Inflammatory macrophage (primary cell): Measurements from ENCODE around the gene ZC3H7B.
"Not testable (repeated sequence)": the region's sequence is repeated elsewhere in the genome, so short reads cannot be mapped to it uniquely, and the experiment has no call there.

Experiments used
- DNase-seq, 2 donors: peaks; one replicate each; pipeline ENCODE4 v3.0.0-alpha.2; 2020 to 2022
- total RNA-seq, 18 experiments: gene quantifications; one replicate each; lab custom pipeline; 2026; ENCODE audit warnings: mixed read lengths in 6 of 18, inconsistent platforms in 2 of 18; lab: John Stamatoyannopoulos, UW

The ZC3H7B gene
- total RNA-seq, result 54.9 to 162 (median 84.6) reads per million in 18 experiments

- DNase-seq, result peak; percentile 81 to 88
Observed at GRCh38 chr22:41301085-41302020, at the start of gene ZC3H7B. TSS of gene ZC3H7B (plus strand) at chr22:41301525. CDS start at chr22:41320661, 19,136 bp downstream.

- DNase-seq, result no peak
Observed at GRCh38 chr22:41252365-41252764, 49.0 kb upstream of the ZC3H7B start.

- DNase-seq, result no peak
Observed at GRCh38 chr22:41254230-41254629, 47.1 kb upstream of the ZC3H7B start.

GRCh38 chr22:41256254-41257253 is 44.8 kb upstream of the ZC3H7B start:
- DNase-seq, result peak in 1 of 2 donors; percentile 25

GRCh38 chr22:41257696-41258095 is 43.6 kb upstream of the ZC3H7B start:
- DNase-seq, result no peak

- DNase-seq, result not testable (repeated sequence)
Observed at GRCh38 chr22:41259756-41260155, 41.6 kb upstream of the ZC3H7B start.

- no peak for DNase-seq
Observed at GRCh38 chr22:41260871-41261270, 40.5 kb upstream of the ZC3H7B start.

- DNase-seq, result no peak
Observed at GRCh38 chr22:41261541-41262249, 39.6 kb upstream of the ZC3H7B start.

GRCh38 chr22:41262250-41262765 is 39.0 kb upstream of the ZC3H7B start:
- no peak for DNase-seq

GRCh38 chr22:41263704-41264103 is 37.6 kb upstream of the ZC3H7B start:
- no peak for DNase-seq

GRCh38 chr22:41264408-41264941 is 36.9 kb upstream of the ZC3H7B start:
- no peak for DNase-seq

GRCh38 chr22:41267958-41268357 is 33.4 kb upstream of the ZC3H7B start:
- no peak for DNase-seq

- DNase-seq, result no peak
Observed at GRCh38 chr22:41271787-41272186, 29.5 kb upstream of the ZC3H7B start.

GRCh38 chr22:41273128-41273527 is 28.2 kb upstream of the ZC3H7B start:
- no peak for DNase-seq

GRCh38 chr22:41274856-41275255 is 26.5 kb upstream of the ZC3H7B start:
- no peak for DNase-seq

- DNase-seq, result no peak
Observed at GRCh38 chr22:41280065-41280464, 21.3 kb upstream of the ZC3H7B start.

GRCh38 chr22:41280854-41281253 is 20.5 kb upstream of the ZC3H7B start:
- no peak for DNase-seq

- no peak for DNase-seq
Observed at GRCh38 chr22:41284465-41284864, 16.9 kb upstream of the ZC3H7B start.

GRCh38 chr22:41285441-41285819 is 15.9 kb upstream of the ZC3H7B start:
- peak; percentile 65 to 79 for DNase-seq

- DNase-seq, result peak; percentile 99
Observed at GRCh38 chr22:41285820-41286638, 15.3 kb upstream of the ZC3H7B start, which contains the start of gene RANGAP1. TSS of gene RANGAP1 (minus strand) at chr22:41286187. CDS start at chr22:41281044, 5,143 bp downstream.

GRCh38 chr22:41286639-41287091 is 14.7 kb upstream of the ZC3H7B start:
- peak; percentile 75 to 89 for DNase-seq
